Caki2 (cell line): Measurements from ENCODE around the gene NPW. TPM values are rescaled to one million over a fixed set of nuclear protein-coding genes. Genes with fewer than 3 reads are reported as not detected.

Experiments
- DNase-seq: peaks from one replicate; pipeline ENCODE4 v3.0.0-alpha.2; 2015; ENCODE audit warnings: low read depth
- in situ Hi-C: cut with HindIII; loops from 2 replicates; pipeline ENCODE4 v1.10.0; 2016; ENCODE audit warnings: low sequenced_read_pairs, low pct_unique_long_range_greater_than_20kb, mixed read lengths
- total RNA-seq: library from RNA; depleted of rRNA; stranded (reverse); fragments of >200 nt; shearing (Covaris generic); gene quantifications from 2 replicates; pipeline ENCODE4 v1.2.3, GENCODE V29; 2014; ENCODE audit warnings: low replicate concordance; rRNA removed

NPW gene
- total RNA-seq, 1 experiment from 2014 or later = not detected

DNA sequence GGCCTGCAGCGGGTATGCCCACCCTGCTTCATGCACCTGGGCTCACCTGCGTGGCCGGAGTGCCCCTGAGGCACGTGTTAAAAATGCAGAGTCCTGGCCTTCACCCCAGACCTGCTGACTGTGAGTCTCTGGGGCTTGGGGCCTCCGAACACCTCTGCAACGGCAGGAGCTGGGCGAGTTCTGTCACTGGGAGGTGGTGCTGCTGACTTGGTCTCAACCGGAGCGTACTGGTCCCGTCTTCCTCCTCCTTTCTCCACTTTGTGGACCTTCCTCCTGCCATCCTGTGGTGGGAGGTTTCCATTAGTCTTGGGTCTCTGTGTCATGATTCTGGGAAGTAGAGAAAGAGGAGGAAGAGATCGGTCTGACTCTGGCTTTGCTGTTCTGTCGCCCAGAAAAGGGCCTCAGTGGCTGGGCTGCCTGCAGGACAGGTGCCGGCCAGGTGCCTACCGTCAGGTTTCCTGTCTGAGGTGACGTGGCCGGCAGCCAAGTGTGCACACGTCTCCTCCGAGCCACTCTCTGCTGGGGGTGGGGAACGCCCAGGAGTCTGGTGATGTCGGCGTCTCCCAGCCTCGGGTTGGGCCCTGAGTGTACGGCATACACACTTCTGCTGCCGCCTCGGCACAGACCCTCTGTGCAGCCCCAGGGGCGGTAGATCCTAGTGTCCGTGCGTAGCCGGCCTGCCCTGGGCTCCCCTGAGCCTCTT, 35.1 kb downstream of the NPW start:
- no peak for DNase-seq
- in situ Hi-C loops = no loop called here

DNA sequence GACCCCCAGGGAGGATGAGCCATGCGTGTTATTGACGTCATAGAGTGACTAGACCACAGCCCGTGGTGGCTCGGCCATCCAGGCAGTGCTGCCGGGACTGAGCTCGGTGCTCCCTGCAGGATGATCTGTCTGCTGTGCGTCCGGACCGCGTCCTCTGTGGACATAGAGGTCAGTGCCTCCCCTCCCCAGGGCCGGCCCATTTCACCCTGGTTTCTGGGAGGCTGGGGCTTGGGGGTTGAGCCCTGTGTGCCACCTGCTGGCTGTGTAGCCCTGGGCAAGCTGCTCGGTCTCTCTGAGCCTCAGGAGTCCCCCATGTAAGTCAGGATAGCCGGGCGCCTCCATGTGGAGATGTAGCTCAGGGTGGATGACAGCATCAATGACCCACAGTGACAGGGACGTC, 36.5 kb downstream of the NPW start:
- DNase-seq = no peak

GRCh38 chr16:2056681-2057407, 37.3 kb downstream of the NPW start:
- no peak for DNase-seq
- in situ Hi-C loops = no loop called here

More for the DNA sequence above, 36.5 kb downstream of the NPW start:
- in situ Hi-C loops = no loop called here

DNA sequence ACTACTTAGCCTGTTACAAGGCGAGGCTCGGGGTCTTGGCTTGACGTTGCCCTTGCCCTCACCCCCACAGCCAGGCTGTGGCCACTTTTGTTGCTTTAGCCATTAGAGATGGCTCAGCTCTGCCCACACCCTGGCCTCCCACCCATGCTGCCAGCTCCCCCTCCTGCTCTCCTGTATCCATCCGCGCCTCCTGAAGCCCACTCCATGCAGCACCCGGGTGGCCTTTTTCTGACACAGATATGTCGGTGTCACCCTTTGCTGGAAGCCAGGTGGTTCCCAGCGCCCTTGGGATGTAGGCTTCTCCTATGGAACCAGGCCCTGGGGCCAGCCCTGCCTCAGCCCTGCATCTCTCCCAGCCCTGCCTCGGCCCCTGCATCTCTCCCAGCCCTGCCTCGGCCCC, 37.9 kb downstream of the NPW start:
- no peak for DNase-seq
- in situ Hi-C loops = no loop called here

- in situ Hi-C loops = no loop called here
- no peak for DNase-seq
Measured at GRCh38 chr16:2058420-2058819, 38.8 kb downstream of the NPW start.

DNA sequence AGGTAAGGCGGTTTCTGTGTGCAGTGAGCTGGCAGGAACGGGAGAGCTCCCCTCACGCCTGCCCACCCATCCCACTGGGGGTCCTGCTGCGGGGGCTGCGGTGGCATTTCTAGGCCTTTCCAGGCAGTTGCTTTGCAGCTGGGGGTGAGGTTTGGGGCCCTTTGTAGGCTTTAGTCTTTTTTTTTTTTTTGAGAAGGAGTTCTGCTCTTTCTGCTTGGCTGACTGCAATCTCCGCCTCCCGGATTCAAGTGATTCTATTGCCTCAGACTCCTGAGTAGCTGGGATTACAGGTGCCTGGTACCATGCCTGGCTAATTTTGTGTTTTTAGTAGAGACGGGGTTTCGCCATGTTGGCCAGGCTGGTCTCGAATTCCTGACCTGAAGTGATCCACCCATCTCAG, 39.3 kb downstream of the NPW start:
- peak; percentile 39 for DNase-seq
- in situ Hi-C loops = no loop called here

GRCh38 chr16:2060346-2060745, 40.8 kb downstream of the NPW start:
- in situ Hi-C loops = no loop called here

GRCh38 chr16:2061023-2061422, 41.4 kb downstream of the NPW start:
- DNase-seq = no peak
- in situ Hi-C loops = no loop called here

More at GRCh38 chr16:2060346-2060745, 40.8 kb downstream of the NPW start:
- no peak for DNase-seq

DNA sequence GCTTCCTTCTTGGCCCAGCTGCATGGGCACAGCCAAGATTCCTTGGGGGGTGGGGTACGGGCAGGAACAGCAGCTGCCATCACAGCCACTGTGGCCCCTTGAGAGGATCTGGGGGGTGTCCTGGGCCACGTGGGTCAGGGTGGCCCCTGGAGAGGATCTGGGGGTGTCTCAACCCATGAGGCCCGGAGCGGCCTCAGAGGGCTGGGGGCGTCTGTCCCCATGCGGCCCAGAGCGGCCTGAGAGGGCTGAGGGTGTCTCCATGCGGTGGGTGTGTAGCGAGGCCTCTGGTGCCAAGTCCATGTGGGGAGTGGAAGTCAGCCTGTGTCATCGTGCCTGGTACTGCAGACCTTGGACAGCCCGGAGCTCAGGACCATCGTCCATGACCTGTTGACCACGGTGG, 41.9 kb downstream of the NPW start:
- no peak for DNase-seq
- in situ Hi-C loops = no loop called here

DNA sequence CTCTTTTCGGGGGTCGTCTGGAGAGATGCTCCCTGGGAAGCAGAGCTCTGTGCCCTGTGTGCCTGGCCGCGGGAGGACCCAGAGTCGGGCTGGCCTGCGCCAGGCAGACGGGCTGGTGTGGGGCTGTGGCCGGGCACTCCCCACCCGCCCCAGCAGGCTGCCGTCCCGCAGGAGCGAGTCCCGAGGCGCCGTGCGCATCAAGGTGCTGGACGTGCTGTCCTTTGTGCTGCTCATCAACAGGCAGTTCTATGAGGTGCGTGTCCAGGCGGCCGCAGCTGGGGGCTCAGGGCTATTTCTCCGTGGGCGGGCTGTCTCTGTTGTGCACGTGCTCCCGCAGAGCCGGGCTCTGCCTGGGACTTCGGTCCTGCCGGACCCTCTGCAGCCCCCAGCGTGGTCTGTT, 43.2 kb downstream of the NPW start:
- DNase-seq = no peak
- in situ Hi-C loops = no loop called here

DNA sequence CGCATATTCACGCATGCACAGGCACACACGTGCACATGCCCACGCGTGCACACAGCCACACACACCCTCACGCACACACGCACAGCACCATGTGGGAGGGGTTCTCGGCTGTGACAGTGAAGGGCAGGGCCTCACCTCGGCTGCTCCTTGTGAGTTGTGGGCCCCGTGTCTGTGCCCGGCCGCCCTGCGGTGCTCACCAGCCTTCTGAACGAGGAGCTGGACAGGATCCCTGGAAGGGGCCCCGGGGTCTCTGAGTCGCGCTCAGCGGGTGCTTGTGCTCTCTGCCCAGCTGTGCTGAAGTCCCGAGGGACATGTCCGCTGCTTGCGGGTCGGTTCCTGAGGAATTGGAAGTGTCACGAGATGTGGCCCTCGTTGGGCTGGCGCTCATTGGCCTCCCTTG, 44.3 kb downstream of the NPW start:
- no peak for DNase-seq
- in situ Hi-C loops = no loop called here

DNA sequence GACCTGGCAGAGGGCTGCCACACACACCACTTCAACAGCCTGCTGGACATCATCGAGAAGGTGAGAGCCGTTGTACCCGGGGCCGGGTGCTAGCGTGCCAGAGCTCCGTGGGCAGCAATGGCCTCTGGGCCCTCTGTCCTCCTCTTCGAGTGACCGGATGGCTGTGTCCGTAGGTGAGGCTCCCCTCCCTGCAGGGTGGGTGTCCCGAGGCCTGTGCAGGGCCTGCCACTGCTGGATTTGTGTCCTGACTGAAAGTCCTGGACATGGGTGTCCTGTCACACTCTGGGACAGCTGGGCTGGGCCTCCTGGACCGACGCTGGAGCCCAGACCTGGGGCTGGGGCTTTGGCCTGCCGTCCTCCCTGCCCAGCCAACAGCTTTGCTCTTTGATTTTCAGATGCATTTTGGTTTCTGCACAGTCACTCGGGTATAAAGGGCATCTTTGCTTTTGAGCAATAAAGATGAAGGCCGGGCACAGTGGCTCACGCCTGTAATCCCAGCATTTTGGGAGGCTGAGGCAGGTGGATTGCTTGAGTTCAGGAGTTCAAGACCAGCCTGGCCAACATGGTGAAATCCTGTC, 44.9 kb downstream of the NPW start:
- in situ Hi-C loops = no loop called here
- no peak for DNase-seq

DNA sequence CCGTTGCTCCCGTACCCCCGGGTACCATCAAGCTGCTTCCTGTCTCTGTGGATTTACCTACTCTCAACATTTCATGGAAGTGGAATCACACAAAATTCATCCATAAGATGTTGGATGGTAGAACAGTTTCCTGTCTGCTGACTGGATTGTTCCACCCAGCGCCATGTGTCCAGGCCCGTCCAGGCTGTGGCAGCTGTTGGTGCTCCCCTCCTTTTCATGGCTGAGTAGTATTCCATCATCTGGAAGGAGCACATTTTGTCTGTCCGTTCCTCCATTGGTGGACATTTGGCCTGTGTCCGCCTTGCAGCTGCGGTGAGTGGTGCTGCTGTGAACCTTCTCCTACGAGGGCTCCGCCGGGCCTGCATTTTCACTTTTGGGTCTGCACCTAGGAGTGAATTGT, 46.6 kb downstream of the NPW start:
- in situ Hi-C loops = no loop called here
- DNase-seq = no peak

Other genes with a start within 250 kb of the NPW start
- 218 and 272 TPM in 2 replicates for gene NME3, start 248.2 kb upstream of the NPW start, total RNA-seq
- gene EME2, start 247.0 kb upstream of the NPW start, total RNA-seq = 3.5 and 8.9 TPM in 2 replicates
- 434 and 458 TPM in 2 replicates for gene MRPS34, start 246.7 kb upstream of the NPW start, total RNA-seq
- gene SPSB3, start 237.2 kb upstream of the NPW start, total RNA-seq = 87.3 and 107 TPM in 2 replicates
- gene NUBP2, start 236.8 kb upstream of the NPW start, total RNA-seq = 233 and 346 TPM in 2 replicates
- gene IGFALS, start 226.1 kb upstream of the NPW start, total RNA-seq = not detected in 2 replicates
- 205 and 219 TPM in 2 replicates for gene HAGH, start 193.0 kb upstream of the NPW start, total RNA-seq
- gene FAHD1, start 192.6 kb upstream of the NPW start, total RNA-seq = 120 and 169 TPM in 2 replicates
- gene MEIOB, start 147.6 kb upstream of the NPW start, total RNA-seq = 41.4 and 49.6 TPM in 2 replicates
- not detected in 2 replicates for gene HS3ST6, start 101.4 kb upstream of the NPW start, total RNA-seq
- gene MSRB1, start 76.6 kb upstream of the NPW start, total RNA-seq = 275 and 288 TPM in 2 replicates
- gene RPL3L, start 65.1 kb upstream of the NPW start, total RNA-seq = not detected in 2 replicates
- gene NDUFB10, start 60.2 kb upstream of the NPW start, total RNA-seq = 527 and 683 TPM in 2 replicates
- 7,960 and 10,766 TPM in 2 replicates for gene RPS2, start 55.0 kb upstream of the NPW start, total RNA-seq
- gene RNF151, start 52.9 kb upstream of the NPW start, total RNA-seq = not detected in 2 replicates
- gene TBL3, start 47.7 kb upstream of the NPW start, total RNA-seq = 128 and 160 TPM in 2 replicates
- gene NOXO1, start 38.3 kb upstream of the NPW start, total RNA-seq = 0.24 TPM in 1 of 2 replicates, not detected in the other
- 55.9 and 56.8 TPM in 2 replicates for gene GFER, start 35.6 kb upstream of the NPW start, total RNA-seq
- 37.8 and 44.9 TPM in 2 replicates for gene SYNGR3, start 29.8 kb upstream of the NPW start, total RNA-seq
- 45.0 and 89.3 TPM in 2 replicates for gene ZNF598, start 10.0 kb upstream of the NPW start, total RNA-seq
- 30.3 and 32.4 TPM in 2 replicates for gene NHERF2, start 7.1 kb downstream of the NPW start, total RNA-seq
- gene NTHL1, start 28.0 kb downstream of the NPW start, total RNA-seq = 129 and 148 TPM in 2 replicates
- gene TSC2, start 28.2 kb downstream of the NPW start, total RNA-seq = 22.3 and 31.5 TPM in 2 replicates
- gene PKD1, start 116.1 kb downstream of the NPW start, total RNA-seq = 37.4 and 84.9 TPM in 2 replicates
- gene RAB26, start 128.8 kb downstream of the NPW start, total RNA-seq = 8.9 and 9.5 TPM in 2 replicates
- 94.4 and 101 TPM in 2 replicates for gene TRAF7, start 136.0 kb downstream of the NPW start, total RNA-seq
- gene CASKIN1, start 176.8 kb downstream of the NPW start, total RNA-seq = 0.03 TPM in 1 of 2 replicates, not detected in the other
- gene MLST8, start 185.7 kb downstream of the NPW start, total RNA-seq = 81.6 and 90.5 TPM in 2 replicates
- gene BRICD5, start 191.1 kb downstream of the NPW start, total RNA-seq = 0.12 and 1.1 TPM in 2 replicates
- 59.6 and 78.5 TPM in 2 replicates for gene PGP, start 195.1 kb downstream of the NPW start, total RNA-seq
- gene E4F1, start 203.8 kb downstream of the NPW start, total RNA-seq = 45.6 and 67.7 TPM in 2 replicates
- gene DNASE1L2, start 216.7 kb downstream of the NPW start, total RNA-seq = 0.98 TPM in 1 of 2 replicates, not detected in the other
- 120 and 165 TPM in 2 replicates for gene ECI1, start 231.8 kb downstream of the NPW start, total RNA-seq
- 151 and 155 TPM in 2 replicates for gene RNPS1, start 248.3 kb downstream of the NPW start, total RNA-seq